Lung (tissue), 12 donors: ENCODE results near the gene TMEM132C. TPM values are rescaled to one million over a fixed set of nuclear protein-coding genes. Genes with fewer than 3 reads are reported as not detected.

Source experiments
- ATAC-seq: fragments of 200-7000 bp; cut with Tn5 transposase; one replicate; pipeline ENCODE4 v1.9.1; 2020; ENCODE audit warnings: moderate number of reproducible peaks; ENCODE audit not compliant: insufficient read depth, low FRiP score
- DNase-seq, 3 donors: peaks; one replicate each; pipeline ENCODE4 v3.0.0-alpha.2; 2013 to 2017
- H3K27ac ChIP-seq, 2 donors: one replicate each; pipeline ENCODE4 v1.5.1; 2013; ENCODE audit warnings: mild to moderate bottlenecking in 2 of 2, moderate library complexity in 2 of 2, control low read depth in 1 of 2, inconsistent platforms in 1 of 2, low read depth in 1 of 2, low read length in 1 of 2
- H3K27me3 ChIP-seq, 3 donors: one replicate each; pipeline ENCODE4 v1.5.1; 2013; ENCODE audit warnings: low read length in 2 of 3; ENCODE audit not compliant: control insufficient read depth in 3 of 3, insufficient read depth in 3 of 3
- H3K36me3 ChIP-seq, 4 donors: one replicate each; pipeline ENCODE4 v1.5.1; 2013; ENCODE audit warnings: low read length in 4 of 4, mild to moderate bottlenecking in 1 of 4, moderate library complexity in 1 of 4; ENCODE audit not compliant: control insufficient read depth in 4 of 4, insufficient read depth in 4 of 4
- H3K4me1 ChIP-seq, 5 donors: one replicate each; pipeline ENCODE4 v1.5.1; 2013; ENCODE audit warnings: low read length in 5 of 5, mild to moderate bottlenecking in 2 of 5, moderate library complexity in 1 of 5; ENCODE audit not compliant: control insufficient read depth in 5 of 5, insufficient read depth in 5 of 5
- H3K4me3 ChIP-seq: one replicate; pipeline ENCODE4 v1.5.1; 2013; ENCODE audit warnings: mild to moderate bottlenecking, control low read depth, moderate library complexity
- H3K9ac ChIP-seq, 2 donors: one replicate each; pipeline ENCODE4 v1.5.1; 2013; ENCODE audit warnings: low read length in 2 of 2, control low read depth in 1 of 2; ENCODE audit not compliant: insufficient read depth in 1 of 2
- H3K9me3 ChIP-seq, 4 donors: one replicate each; pipeline ENCODE4 v1.5.1; 2013; ENCODE audit warnings: low read length in 3 of 4, mild to moderate bottlenecking in 1 of 4, moderate library complexity in 1 of 4; ENCODE audit not compliant: control insufficient read depth in 4 of 4, insufficient read depth in 3 of 4
- WGBS, 2 donors: extraction: QIAGEN DNeasy Blood & Tissue Kit; methylation state at CpG; one replicate each; pipeline ENCODE4 v1.1.7; 2013; 5-methylcytosine and 5-hydroxymethylcytosine counted together
- polyA plus RNA-seq, 2 donors: library from polyadenylated mRNA; stranded (reverse); fragments of 200-250 nt; gene quantifications; one replicate each; pipeline ENCODE4 v1.2.1, GENCODE V29; 2013
- total RNA-seq, 2 donors: library from RNA; depleted of rRNA in 1 of 2; stranded (reverse); fragments of >200 nt in 1 of 2; gene quantifications; one replicate each; pipeline ENCODE4 v1.2.1, GENCODE V29; 2014 to 2021
- TF ChIP-seq, protein P1 (sequence below): IDR thresholded peaks from 2 replicates; pipeline ENCODE4 v1.5.1; 2012; ENCODE audit warnings: mild to moderate bottlenecking; ENCODE audit errors: control extremely low read depth, extremely low read depth
- donor health status: control.
- donor health status: control.
- donor health status: Bipolar disorder and iron deficiency.
- donor health status: healthy.
- donor health status: DM: yes; HTN: yes; CAD: no.

TMEM132C gene
- total and polyA plus RNA-seq, 4 donors: 0.35 to 16.5 (median 0.77) TPM

DNA sequence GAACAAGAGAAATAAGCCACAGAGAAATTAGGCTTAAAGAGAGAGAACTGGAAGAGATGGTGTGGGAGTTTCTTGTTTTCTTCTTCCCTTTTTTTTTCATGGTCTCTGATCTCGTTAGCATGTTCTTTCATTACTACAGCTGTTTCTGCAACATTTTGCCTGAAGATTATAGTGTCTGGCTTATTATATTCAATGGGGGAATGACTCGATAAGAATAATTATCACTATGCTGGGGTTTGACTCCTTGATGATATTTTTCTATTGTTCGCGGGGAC, 70.0 kb downstream of the TMEM132C start:
- WGBS, 2 donors: 33 to 51% methylated on average over 4 of the region's 4 CpGs
- TF ChIP-seq, protein P1, sequence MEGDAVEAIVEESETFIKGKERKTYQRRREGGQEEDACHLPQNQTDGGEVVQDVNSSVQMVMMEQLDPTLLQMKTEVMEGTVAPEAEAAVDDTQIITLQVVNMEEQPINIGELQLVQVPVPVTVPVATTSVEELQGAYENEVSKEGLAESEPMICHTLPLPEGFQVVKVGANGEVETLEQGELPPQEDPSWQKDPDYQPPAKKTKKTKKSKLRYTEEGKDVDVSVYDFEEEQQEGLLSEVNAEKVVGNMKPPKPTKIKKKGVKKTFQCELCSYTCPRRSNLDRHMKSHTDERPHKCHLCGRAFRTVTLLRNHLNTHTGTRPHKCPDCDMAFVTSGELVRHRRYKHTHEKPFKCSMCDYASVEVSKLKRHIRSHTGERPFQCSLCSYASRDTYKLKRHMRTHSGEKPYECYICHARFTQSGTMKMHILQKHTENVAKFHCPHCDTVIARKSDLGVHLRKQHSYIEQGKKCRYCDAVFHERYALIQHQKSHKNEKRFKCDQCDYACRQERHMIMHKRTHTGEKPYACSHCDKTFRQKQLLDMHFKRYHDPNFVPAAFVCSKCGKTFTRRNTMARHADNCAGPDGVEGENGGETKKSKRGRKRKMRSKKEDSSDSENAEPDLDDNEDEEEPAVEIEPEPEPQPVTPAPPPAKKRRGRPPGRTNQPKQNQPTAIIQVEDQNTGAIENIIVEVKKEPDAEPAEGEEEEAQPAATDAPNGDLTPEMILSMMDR: no peak

DNA sequence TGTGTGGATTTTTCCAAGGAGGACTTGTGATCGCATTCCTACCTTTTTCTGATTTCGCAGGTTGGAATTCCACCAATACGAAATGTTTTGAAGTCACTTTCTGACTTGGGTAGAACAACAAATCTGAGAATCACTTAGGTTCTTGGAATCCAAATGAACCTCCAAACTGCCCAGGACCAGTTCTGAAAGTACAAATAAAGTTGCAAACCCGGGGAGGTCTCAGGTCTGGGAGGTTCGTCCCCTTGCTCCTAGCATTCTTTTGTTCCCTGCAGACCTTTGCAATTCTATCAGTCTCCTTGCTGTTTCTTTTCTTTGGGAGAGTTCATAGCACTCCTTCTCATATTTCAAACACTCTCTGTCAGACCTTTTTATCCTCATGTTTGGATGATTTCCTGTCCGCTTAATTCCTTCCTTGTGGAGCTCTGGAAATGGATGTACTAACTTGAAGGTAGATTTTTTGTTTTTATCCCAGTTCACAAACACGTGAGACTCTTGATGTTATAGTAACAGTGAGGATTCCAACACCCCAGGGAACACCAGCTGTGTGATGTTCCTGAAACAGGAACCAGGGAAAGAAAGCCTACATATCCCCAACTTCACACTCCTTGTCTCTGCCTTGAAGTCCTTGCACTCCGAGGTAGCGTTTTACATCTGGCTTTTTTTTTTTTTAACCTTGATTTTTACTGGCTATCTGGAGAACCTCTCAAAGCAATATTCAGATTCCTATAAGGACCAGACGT, 70.6 kb downstream of the TMEM132C start:
- DNase-seq: peak in 2 of 3 donors; percentile 60 to 67
- no peak for ATAC-seq
- Histone ChIP-seq H3K9ac (peak overlapping the region in 1 of 2 donors; percentile 64), H3K4me1 (peaks cover 0 to 55% (median 21%) of the 10 kb centered on the region in 5 donors), H3K36me3 (no peaks in the 10 kb centered on the region), H3K9me3 (peaks cover 0 to 13% (median 3%) of the 10 kb centered on the region in 4 donors), H3K27ac (no peak overlapping the region), H3K27me3 (no peaks in the 10 kb centered on the region), H3K4me3 (no peak overlapping the region)
- WGBS, 2 donors: 11 to 20% methylated on average over 10 of the region's 10 CpGs
- TF ChIP-seq, protein P1: no peak

More for the DNA sequence above, 70.0 kb downstream of the TMEM132C start:
- H3K4me1 ChIP-seq: peaks cover 0 to 61% (median 21%) of the 10 kb centered on the region in 5 donors
- no peaks in the 10 kb centered on the region for H3K27me3 ChIP-seq
- DNase-seq (peak in 1 of 3 donors; percentile 63), ATAC-seq (no peak)
- no peak overlapping the region for H3K9ac ChIP-seq
- H3K9me3 ChIP-seq: peaks cover 0 to 12% (median 3%) of the 10 kb centered on the region in 4 donors
- H3K4me3 ChIP-seq: no peak overlapping the region
- H3K36me3 ChIP-seq: no peaks in the 10 kb centered on the region
- no peak overlapping the region for H3K27ac ChIP-seq

DNA sequence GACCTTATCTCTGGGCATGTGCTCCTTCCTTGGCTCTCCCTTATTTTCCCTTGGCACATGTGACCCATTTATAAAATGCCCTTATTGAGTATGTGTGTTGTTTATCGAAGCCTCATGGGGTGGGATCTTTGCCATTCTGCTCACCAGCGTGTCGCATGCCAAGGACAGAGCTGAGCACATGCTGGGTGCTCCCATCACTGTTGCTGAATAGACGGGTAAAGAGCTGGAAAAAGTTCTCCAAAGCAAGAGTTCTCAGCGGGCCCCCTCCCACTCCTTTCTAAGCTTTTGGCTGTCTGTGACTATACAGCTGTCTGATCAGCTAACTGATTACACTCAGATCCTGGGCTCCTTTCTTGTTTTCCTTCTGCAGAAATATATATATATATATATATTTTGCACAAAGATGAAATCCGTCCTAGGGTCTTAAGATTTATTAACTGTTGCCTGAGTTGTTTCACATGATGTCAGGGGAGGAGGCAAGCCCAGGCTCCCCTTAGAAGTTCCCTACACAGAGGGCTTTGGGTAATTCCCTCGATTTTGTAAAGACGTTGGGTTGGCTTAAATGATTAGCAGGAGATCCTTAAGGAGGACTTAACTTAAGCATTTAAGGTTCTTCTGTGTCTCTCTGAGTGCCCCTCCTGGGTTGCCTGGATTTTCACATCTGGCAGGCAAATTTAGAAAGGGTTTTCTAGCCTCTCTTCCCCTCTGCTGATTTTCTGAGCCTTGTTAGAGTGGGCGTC, 71.6 kb downstream of the TMEM132C start:
- no peak for ATAC-seq
- H3K27me3 ChIP-seq: no peaks in the 10 kb centered on the region
- peaks cover 0 to 13% (median 1%) of the 10 kb centered on the region in 4 donors for H3K9me3 ChIP-seq
- DNase-seq: peak; percentile 76 to 98 (median 98)
- H3K4me3 ChIP-seq: no peak overlapping the region
- peaks cover 0 to 50% (median 21%) of the 10 kb centered on the region in 5 donors for H3K4me1 ChIP-seq
- H3K36me3 ChIP-seq: no peaks in the 10 kb centered on the region
- TF ChIP-seq, protein P1: no peak
- WGBS, 2 donors: 9 to 16% methylated on average over 9 of the region's 9 CpGs
- H3K27ac ChIP-seq: no peak overlapping the region
- H3K9ac ChIP-seq: peak overlapping the region in 1 of 2 donors; percentile 64
